GM15510 (cell line): ENCODE data around the gene LMAN2L.

Experiments
- POLR2A ChIP-seq: IDR thresholded peaks from 3 replicates; pipeline ENCODE4 v1.6.1; 2011; ENCODE audit warnings: borderline replicate concordance; ENCODE audit not compliant: insufficient read length; ENCODE audit errors: extremely low read depth

Gene LMAN2L

DNA sequence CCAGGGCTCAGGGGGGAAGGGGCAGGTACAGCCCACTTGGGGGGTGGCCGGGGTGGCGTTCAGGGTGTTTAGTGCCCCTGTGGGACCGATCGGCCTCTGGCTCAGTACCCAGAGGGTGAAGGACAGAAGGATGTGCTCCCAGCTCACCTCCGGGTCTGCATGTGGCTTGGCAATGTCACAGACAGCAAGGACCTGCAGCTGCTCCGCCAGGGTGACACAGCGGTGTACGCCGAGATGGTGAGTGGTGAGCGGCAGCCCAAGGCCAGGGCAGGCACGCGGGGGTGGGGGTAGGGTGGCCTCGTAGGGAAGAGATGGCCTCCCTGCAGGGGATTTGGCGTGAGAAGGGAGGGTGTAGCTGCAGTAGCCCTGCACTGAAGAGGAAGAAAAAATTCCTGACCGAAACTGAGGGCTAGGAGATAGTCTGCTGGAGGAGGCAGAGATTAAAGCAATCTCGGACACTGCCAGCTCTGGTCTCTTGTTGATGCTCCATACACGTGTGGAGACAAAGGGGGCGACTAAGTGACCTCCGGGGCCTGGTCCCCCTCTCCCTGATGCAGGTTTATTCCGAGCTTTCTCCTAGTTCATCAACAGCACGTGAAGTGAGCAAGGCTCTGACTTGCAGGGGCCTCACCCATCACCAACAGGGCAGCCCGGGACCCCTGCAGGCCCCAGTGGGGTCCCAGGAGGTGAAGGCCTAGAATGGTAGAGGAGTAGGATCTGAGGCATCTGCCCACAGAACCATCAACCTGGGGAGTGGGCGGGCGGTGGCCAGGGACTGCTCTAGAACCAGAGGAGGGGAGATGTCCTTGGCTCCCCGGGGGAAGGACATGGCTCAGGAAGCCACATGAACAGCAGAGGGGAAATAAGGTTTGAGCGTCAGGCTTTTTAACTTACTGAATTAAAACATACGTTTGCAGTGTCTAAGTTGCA, 51.9 kb downstream of the LMAN2L start:
- no peak for TF ChIP-seq POLR2A

- TF ChIP-seq POLR2A = no peak
Observed at GRCh38 chr2:96687266-96687665, 52.6 kb downstream of the LMAN2L start.

- TF ChIP-seq POLR2A = no peak
Observed at GRCh38 chr2:96685577-96686459, 54.0 kb downstream of the LMAN2L start.

DNA sequence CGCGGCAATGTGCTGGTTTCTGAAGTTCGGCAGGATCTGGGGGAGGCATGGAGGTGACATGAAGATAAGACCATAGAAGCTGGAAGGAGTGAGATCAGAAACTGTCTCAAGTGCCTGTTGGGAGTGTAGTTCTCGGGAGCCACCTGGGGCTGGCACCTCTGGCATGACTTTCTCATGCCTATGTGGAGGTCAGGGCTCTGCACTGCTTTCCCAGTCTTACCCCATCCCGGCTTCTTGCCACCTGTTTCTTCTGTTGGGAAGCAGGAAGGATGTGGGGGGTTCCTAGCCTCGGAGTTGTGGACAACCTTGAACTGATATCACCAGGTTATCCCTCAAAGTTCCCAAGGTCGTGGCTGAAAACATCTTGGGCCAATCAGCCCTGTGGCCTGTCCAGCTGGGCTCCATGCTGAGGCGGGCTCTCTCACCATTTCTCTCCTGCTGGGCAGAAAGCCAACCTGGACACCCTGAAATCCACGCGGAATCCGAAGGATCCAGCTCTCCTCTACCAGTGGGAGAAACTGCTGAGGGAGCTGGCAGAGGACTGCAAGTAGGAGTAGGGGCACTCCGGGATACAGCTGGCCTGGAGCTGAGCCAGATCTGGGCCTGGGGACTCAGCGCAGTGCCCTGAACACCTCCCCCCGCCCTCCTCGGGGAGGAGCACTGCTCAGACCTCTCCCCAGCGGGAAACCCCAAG, 54.8 kb downstream of the LMAN2L start:
- TF ChIP-seq POLR2A = no peak

DNA sequence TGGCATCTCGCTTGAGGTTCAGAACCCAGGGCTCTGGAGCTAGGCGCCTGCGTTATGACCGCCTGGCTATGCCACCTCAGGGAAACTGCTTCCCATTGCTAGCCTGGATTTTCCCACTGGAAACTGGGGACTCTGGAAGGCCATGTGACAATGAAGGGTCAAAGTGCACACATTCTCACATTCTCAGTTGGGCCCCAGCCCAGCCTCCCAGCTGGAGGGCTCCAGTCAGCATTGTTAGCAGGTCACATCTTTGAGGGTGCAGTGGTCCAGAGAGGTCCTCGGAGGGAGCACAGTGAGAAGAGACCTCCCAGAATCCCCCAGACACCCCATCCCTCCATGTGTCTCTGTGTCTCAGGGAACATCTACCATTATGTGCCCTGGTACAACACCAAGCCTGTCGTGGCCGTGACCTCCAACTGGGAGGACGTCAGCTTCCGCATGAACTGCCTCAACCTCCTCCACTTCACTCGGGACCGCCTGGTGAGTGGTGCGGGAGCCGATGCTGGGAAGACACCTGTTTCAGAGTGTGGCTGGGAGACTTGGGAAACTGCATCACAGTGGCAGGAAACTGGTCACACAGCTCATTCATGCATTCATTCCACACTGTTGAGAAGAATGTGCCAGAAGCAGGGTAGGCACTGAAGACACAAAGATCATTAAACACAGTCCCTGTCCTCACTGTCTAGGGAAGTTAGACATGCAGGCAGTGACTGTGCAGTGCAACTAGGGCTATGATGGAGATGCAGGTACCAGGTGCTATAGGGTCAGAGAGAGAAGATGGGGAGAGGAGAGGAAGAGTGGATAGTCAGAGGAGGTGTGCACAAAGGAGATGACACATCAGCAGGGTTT, 55.7 kb downstream of the LMAN2L start:
- TF ChIP-seq POLR2A = no peak

DNA sequence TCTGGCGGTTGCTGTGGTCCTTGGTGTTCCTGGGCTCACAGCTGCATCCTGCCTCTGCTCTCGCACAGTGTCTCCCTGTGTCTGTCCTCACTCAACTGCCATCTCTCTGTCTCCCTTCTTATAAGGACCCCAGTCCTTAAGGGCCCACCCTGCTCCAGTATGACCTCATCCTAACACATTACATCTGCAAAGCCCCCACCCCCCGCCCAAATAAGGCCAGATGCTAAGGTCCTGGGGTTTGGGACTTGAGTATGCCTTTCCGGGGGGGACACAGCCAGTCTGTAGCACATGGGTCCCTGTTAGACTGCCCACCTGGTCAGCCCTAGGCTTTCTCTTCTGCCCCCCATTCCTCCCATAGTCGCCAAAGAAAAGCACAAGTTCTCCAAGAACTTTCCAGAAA, 56.6 kb downstream of the LMAN2L start:
- TF ChIP-seq POLR2A = no peak

- no peak for TF ChIP-seq POLR2A
Observed at GRCh38 chr2:96681540-96681939, 58.3 kb downstream of the LMAN2L start.

GRCh38 chr2:96680561-96681141, 59.2 kb downstream of the LMAN2L start:
- TF ChIP-seq POLR2A = no peak

DNA sequence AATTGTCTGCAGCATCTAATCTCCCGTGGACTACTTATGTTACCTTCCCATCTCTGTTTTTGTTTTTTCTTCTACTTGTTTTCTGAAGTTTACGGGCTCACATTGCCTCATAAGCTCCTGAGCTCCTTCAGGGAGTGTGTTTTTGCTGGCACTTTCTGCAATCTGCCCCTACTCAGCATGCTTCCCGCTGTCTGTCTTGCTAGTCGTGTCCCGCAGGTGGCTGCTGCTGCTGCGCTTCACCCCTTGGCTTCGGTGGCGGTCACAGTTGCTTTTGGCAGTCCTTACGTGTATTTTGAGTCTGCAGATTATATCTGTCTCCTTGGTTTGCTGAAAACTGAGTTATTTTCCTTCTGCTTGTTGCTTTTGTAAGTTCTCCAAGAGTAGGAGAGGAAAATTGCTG, 60.0 kb downstream of the LMAN2L start:
- TF ChIP-seq POLR2A = no peak

DNA sequence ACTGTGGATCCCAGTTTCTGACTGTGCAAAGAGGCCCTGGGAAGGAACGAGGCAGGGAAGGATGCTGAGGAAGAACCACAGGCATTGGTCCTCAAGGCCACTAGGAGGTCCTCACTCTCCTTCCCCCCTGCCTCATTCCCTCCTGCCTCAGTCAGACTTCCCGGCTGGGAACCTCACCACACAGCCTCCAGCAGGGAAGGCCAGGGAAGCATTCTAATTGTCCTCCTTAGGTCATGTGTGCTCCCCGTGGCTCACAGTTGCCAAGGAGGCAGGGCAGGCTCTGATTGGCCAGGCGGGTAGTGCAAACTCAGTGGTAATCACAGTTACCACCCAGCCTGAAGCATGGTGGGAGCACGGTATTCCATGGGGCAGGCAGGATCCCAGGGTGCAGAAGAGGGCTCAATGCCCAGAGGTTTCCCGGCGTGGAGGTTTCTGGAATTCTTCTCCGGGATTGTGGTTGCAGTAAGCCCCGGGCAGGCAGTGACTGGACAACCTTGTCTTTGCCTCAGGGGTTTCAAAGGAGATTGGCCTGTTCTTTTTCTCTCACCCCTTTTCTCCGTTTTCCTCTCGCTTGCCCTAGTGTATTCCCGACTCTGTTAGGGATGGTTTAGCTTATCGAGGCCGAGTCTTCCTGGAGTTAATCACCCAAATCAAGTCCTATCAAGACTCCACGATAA, 70.2 kb downstream of the LMAN2L start:
- no peak for TF ChIP-seq POLR2A

DNA sequence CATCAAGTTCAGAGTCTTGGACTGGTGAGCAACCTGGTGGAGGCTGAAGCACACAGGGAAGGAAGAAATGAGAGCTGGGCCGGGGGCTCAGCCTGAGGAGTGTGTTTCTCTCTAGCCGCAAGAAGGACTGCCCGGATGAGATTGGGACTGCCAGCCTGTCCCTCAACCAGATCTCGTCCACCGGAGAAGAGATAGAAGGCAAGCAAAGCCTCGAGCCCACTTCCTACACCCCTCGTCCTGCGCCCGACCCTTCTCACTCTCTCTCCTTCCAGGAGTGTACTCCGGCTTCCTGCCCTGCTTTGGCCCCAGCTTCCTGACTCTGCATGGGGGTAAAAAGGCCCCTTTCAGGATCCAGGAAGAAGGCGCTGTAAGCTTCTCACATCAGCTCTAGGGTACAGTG, 71.1 kb downstream of the LMAN2L start:
- no peak for TF ChIP-seq POLR2A

GRCh38 chr2:96665083-96665569, 74.7 kb downstream of the LMAN2L start:
- no peak for TF ChIP-seq POLR2A

DNA sequence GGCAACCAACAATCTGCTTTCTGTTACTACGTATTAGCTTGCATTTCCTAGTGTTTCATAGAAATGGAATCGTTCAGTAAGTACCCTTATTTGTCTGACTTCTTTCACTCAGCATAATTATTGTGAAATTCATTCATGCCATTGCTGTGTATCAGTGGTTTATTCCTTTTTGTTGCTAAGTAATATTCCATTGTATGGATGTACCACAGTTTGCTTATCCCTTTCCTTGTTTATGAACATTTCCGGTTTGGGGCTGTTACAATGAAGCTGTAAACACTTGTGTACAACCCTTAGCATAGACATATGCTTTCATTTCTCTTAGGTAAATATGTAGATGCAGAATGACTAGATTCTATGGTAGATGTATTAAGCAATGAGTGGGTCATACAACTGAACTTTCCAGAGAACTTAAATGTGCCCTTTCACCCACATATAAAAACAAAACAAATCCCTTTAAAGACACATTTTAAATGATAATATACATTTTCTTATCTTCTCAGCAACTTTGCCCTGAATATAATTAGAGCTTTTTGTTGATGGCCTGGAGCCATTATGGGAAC, 75.4 kb downstream of the LMAN2L start:
- no peak for TF ChIP-seq POLR2A

DNA sequence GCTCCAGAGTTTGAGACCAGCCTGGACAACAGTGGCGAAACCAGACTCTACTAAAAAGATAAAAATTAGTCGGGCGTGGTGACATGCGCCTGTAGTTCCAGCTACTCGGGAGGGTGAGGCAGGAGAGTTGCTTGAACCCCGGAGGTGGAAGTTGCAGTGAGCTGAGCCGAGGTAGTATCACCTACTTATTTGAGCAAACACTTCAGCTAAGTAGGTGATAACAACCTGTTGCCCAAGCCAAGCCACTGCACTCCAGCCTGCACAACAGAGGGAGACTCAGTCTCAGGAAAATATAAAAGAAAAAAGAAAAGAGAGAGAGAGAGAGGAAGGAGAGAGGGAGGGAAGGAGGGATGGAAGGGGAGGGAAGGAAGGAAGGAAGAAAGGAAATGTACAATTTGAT, 76.0 kb downstream of the LMAN2L start:
- no peak for TF ChIP-seq POLR2A

DNA sequence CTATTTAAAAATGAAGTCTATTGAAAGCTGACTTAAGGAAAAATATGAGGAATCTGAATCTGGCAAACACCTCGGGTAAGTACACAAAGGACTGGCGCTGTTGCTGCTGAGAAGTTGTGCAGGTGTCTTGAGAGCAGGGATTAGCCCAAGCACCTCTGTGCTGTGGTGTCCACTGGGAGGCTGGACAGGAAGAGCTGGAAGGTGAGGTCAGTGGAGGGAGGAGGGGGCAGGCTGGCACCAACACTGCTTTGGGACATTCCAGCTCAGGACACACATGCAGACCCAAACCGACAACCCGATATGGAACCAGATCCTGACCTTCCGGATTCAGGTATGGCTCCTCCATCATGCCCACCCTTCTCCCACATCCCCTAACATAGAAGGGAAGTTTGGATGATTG, 76.7 kb downstream of the LMAN2L start:
- TF ChIP-seq POLR2A = no peak
